Stomach (tissue), 4 donors: Measurements from ENCODE around the gene PSORS1C1.

Experiments used
- CTCF ChIP-seq, 7 experiments: fragments of 450-650 bp in 4 of 7; fragments of 200-600 bp in 3 of 7; sonication (generic) in 3 of 7; IDR thresholded peaks; one replicate each; pipeline ENCODE4 v1.5.1; 2016 to 2019; ENCODE audit warnings: antibody characterized with exemption in 7 of 7, control low read depth in 2 of 7, mild to moderate bottlenecking in 1 of 7
- EP300 ChIP-seq: sonication (generic); formaldehyde crosslinking; IDR thresholded peaks from one replicate; pipeline ENCODE4 v1.6.1; 2017; ENCODE audit warnings: antibody characterized with exemption
- POLR2A ChIP-seq, 4 donors: fragments of 450-650 bp; IDR thresholded peaks; one replicate each; pipeline ENCODE4 v1.6.1; 2016; ENCODE audit warnings: antibody characterized with exemption in 4 of 4, control low read depth in 2 of 4, mild to moderate bottlenecking in 1 of 4, moderate library complexity in 1 of 4
- POLR2AphosphoS5 ChIP-seq, 3 donors: sonication (generic); formaldehyde crosslinking; IDR thresholded peaks; one replicate each; pipeline ENCODE4 v1.6.1; 2016; ENCODE audit warnings: antibody characterized with exemption in 3 of 3

DNA sequence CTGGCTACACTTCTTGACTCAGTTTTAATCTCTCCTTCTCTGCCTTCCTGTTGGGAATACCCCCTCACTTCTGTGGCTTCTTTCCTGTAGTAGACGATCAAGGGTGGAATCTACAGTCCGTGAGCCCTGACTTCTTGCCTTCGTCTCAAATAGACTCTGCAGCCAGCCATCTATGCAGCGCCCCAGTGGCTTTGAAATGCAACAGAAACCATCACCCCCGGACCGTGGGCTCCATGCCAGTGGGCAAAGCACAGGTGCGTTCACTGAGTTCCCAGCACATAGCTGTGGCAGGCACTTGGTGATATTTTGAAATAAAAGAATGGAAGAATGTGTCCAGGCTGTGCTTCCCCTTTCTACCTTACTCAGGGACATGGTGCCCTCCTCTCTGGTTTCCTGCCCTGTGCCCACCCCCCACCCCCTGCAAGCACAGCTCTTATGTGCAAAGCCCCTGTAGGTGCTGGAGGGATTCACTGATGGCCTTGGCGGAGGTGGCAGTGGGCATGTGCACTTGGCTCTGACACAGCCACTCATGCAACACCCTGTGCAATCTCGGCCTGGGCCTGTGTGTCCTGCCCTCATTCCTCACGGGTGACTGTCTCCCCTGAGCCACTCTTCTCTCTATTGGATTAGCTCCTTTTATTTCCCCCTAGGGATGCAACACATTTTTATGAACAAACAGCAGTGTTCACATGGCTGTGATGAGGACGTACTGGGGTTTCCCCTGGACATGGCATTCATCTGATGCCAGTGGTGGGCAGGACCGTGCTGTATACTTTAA, 11.2 kb downstream of the PSORS1C1 start:
- TF ChIP-seq POLR2A (IDR thresholded peaks at IDR 0.05) (no peak), CTCF (IDR thresholded peaks at IDR 0.05) (no peak), EP300 (no peak), POLR2AphosphoS5 (IDR thresholded peaks at IDR 0.05) (no peak)
